OCI-LY7 (cell line): Measurements from ENCODE around the gene VMAC. TPM values are rescaled to one million over a fixed set of nuclear protein-coding genes. Genes with fewer than 3 reads are reported as not detected.

Experiments
- BruUV-seq: library from RNA; stranded (reverse); fragments of 400-500 nt; replicated peaks from 2 replicates; lab custom pipeline; 2021; lab: Mats Ljungman, UMichigan
- CTCF ChIA-PET: fragments of 300-600 bp; sonication (Branson Sonifier 250); formaldehyde crosslinking; loops from one replicate; lab custom pipeline; 2022; ENCODE audit warnings: antibody characterized with exemption; ENCODE audit not compliant: unreplicated experiment; lab: Charles Lee
- POLR2A ChIA-PET: fragments of 300-600 bp; sonication (Branson Sonifier 250); formaldehyde crosslinking; loops from one replicate; lab custom pipeline; 2022; ENCODE audit warnings: antibody characterized with exemption; lab: Charles Lee
- DNase-seq: peaks from one replicate; pipeline ENCODE4 v3.0.0-alpha.2; 2015; ENCODE audit warnings: low spot score
- H2AFZ ChIP-seq: fragments of 200-600 bp; sonication (generic), shearing (Covaris generic); 2 replicates; pipeline ENCODE4 v1.6.1; 2014; ENCODE audit warnings: mild to moderate bottlenecking, antibody characterized with exemption, low read length, moderate library complexity
- H3K27ac ChIP-seq: fragments of 200-600 bp; sonication (generic); 2 replicates; pipeline ENCODE4 v1.5.1; 2014; ENCODE audit warnings: mixed run types, low read depth, mild to moderate bottlenecking, moderate library complexity, low read length, inconsistent platforms; ENCODE audit not compliant: poor library complexity, severe bottlenecking
- H3K36me3 ChIP-seq: fragments of 200-600 bp; sonication (generic); 2 replicates; pipeline ENCODE4 v1.6.1; 2014; ENCODE audit warnings: mild to moderate bottlenecking, antibody characterized with exemption, low read length, moderate library complexity, mixed read lengths; ENCODE audit not compliant: insufficient read depth
- H3K4me1 ChIP-seq: fragments of 200-600 bp; sonication (generic); 2 replicates; pipeline ENCODE4 v1.5.1; 2014; ENCODE audit warnings: mild to moderate bottlenecking, low read length; ENCODE audit not compliant: insufficient read depth, poor library complexity, severe bottlenecking
- H3K4me2 ChIP-seq: fragments of 200-600 bp; sonication (generic); 2 replicates; pipeline ENCODE4 v1.6.1; 2014; ENCODE audit warnings: mild to moderate bottlenecking, low read length
- H3K4me3 ChIP-seq: fragments of 200-600 bp; sonication (generic); 2 replicates; pipeline ENCODE4 v1.5.1; 2014; ENCODE audit warnings: mild to moderate bottlenecking, low read depth, low read length; ENCODE audit not compliant: poor library complexity, severe bottlenecking
- H3K79me2 ChIP-seq: fragments of 200-600 bp; sonication (generic); 2 replicates; pipeline ENCODE4 v1.6.1; 2016; ENCODE audit warnings: low read depth, mild to moderate bottlenecking, low read length, moderate library complexity, mixed read lengths; ENCODE audit not compliant: insufficient read depth
- H3K9me2 ChIP-seq: fragments of 200-600 bp; sonication (generic); 2 replicates; pipeline ENCODE4 v1.6.1; 2016; ENCODE audit warnings: mild to moderate bottlenecking, low read length, mixed read lengths; ENCODE audit not compliant: insufficient read depth
- H3K9me3 ChIP-seq: fragments of 200-600 bp; sonication (generic); 2 replicates; pipeline ENCODE4 v1.6.1; 2014; ENCODE audit warnings: mild to moderate bottlenecking, mixed run types, low read length, mixed read lengths
- H4K20me1 ChIP-seq: fragments of 200-600 bp; sonication (generic); 2 replicates; pipeline ENCODE4 v1.6.1; 2014; ENCODE audit warnings: mild to moderate bottlenecking, antibody characterized with exemption, low read length, moderate library complexity, mixed read lengths; ENCODE audit not compliant: insufficient read depth
- EZH2phosphoT487 ChIP-seq: fragments of 200-600 bp; sonication (generic); IDR thresholded peaks from 2 replicates; pipeline ENCODE4 v1.6.1; 2018; ENCODE audit warnings: low read depth, borderline replicate concordance, mild to moderate bottlenecking, mixed run types, antibody characterized with exemption, low read length, moderate library complexity, mixed read lengths
- intact Hi-C: fragments of 100-400 bp; cut with micrococcal nuclease; formaldehyde crosslinking; loops from one replicate; pipeline ENCODE4 v1.10.0; 2022; ENCODE audit not compliant: unreplicated experiment
- total RNA-seq, 2 experiments: library from RNA; depleted of rRNA in 1 of 2; stranded (reverse); fragments of >200 nt in 1 of 2; shearing (Covaris generic) in 1 of 2; gene quantifications; 2 replicates each; pipeline ENCODE4 v1.2.3, GENCODE V29; 2014 to 2022
- TF ChIP-seq, protein P1 (sequence below): fragments of 200-600 bp; sonication (generic); conservative IDR thresholded peaks from 2 replicates; pipeline ENCODE4 v1.5.1; 2014; ENCODE audit warnings: mild to moderate bottlenecking, antibody characterized with exemption, low read length, moderate library complexity, mixed read lengths

VMAC gene
- total RNA-seq, 2 experiments from 2014 or later = 6.0 to 6.8 TPM

DNA sequence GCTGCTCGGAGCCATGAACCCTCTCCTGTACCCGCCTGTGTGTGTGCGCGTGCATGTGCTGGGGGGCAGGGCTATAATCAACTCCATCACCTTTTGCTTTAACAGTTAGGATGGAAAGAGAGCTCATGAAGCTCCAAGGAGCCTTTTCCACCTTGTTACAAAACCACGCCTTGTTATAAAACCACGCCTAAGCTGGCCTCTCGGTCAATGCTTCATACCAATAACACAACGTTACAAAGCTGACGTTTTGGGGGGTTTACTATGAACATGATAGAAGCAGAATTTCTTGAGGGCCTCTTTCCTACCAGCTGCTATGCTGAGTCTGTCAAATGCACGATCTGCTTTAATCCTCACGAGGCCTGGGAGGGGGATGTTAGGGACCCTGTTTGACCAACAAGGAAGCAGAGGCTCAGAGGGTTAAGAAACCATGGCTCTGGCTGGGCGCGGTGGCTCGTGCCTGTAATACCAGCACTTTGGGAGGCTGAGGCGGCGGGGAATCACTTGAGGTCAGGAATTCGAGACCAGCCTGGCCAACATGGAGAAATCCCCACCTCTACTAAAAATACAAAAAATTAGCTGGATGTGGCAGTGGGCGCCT, 21.3 kb downstream of the VMAC start:
- ChIA-PET POLR2A (no interaction called here), CTCF (no interaction called here)
- TF ChIP-seq EZH2phosphoT487 = no peak
- TF ChIP-seq, protein P1, sequence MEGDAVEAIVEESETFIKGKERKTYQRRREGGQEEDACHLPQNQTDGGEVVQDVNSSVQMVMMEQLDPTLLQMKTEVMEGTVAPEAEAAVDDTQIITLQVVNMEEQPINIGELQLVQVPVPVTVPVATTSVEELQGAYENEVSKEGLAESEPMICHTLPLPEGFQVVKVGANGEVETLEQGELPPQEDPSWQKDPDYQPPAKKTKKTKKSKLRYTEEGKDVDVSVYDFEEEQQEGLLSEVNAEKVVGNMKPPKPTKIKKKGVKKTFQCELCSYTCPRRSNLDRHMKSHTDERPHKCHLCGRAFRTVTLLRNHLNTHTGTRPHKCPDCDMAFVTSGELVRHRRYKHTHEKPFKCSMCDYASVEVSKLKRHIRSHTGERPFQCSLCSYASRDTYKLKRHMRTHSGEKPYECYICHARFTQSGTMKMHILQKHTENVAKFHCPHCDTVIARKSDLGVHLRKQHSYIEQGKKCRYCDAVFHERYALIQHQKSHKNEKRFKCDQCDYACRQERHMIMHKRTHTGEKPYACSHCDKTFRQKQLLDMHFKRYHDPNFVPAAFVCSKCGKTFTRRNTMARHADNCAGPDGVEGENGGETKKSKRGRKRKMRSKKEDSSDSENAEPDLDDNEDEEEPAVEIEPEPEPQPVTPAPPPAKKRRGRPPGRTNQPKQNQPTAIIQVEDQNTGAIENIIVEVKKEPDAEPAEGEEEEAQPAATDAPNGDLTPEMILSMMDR = no peak

DNA sequence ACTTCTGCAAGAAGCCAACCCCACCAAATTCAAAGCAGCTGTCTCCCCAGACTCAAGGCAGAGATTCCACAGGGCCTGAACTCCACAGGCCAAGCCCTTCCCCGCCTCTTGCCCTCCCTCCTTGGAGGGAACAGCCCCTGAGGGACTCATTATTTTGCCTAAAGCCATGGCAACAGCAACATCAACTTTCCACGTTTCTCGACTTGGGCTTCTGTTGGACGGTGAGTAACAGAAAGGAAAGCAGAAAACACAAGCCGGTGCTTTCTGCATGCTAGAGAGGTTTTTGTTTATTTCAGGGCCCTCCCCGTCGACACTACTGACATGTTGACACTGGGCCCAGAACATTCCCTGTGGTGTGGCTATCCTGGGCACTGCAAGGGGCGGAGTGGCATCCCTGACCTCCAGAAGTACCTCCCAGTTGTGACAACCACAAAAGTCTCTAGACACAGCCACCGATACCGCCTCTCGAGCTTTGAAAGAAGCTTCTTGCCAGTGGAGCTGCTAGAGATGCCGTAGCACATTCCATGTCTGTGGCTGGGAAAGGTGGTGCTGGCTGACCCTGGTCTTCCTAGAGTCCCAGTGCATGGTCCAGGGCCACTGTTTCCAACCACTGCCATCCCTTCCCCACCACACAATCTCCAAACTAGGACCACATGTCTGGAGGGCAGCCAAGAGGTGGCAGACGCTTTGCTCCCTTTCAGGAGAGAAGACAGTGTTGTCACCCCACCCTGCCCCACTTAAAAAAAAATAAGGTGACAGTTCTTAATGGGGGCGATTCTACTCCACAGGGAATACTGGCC, 22.2 kb downstream of the VMAC start:
- DNase-seq = no peak
- Histone ChIP-seq H4K20me1 (no peaks in the 10 kb centered on the region), H3K36me3 (peaks cover 97% of the 10 kb centered on the region), H3K27ac (peak overlapping the region; percentile 12), H3K9me3 (no peaks in the 10 kb centered on the region), H2AFZ (no peak overlapping the region), H3K4me2 (no peak overlapping the region), H3K4me3 (no peak overlapping the region), H3K9me2 (no peaks in the 10 kb centered on the region), H3K79me2 (no peaks in the 10 kb centered on the region), H3K4me1 (peaks cover 14% of the 10 kb centered on the region)
- intact Hi-C loops = no loop called here
- TF ChIP-seq EZH2phosphoT487 = no peak
- TF ChIP-seq, protein P1 = no peak
- BruUV-seq = no TSS peak
- CTCF ChIA-PET = no interaction called here
- POLR2A ChIA-PET = no interaction called here

More for the DNA sequence above, 21.3 kb downstream of the VMAC start:
- no peak for DNase-seq
- Histone ChIP-seq H3K27ac (no peak overlapping the region), H3K9me3 (no peaks in the 10 kb centered on the region), H3K36me3 (peaks cover 99% of the 10 kb centered on the region), H2AFZ (no peak overlapping the region), H3K4me1 (peaks cover 14% of the 10 kb centered on the region), H3K79me2 (no peaks in the 10 kb centered on the region), H3K4me2 (no peak overlapping the region), H4K20me1 (no peaks in the 10 kb centered on the region), H3K9me2 (no peaks in the 10 kb centered on the region), H3K4me3 (no peak overlapping the region)
- no TSS peak for BruUV-seq
- intact Hi-C loops = no loop called here

DNA sequence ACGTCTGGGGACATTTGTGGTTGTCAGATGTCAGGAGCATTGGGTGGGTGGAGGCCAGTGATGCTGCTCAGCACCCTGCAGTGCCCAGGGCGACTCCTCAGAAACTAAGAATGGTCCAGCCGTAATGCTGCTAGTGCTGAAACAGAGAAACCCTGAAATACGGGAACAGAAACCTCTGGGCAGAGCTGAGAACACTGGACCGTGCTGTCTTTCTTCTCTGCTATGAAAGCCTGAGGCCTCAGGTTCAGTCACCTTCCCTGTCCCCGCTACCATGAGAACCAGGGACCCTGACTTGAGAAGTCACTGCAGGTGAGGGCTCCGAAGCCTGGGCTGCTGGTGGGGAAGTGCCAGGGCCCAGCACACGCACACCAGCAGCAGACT, 22.8 kb downstream of the VMAC start:
- TF ChIP-seq, protein P1 = no peak

More for the DNA sequence above, 22.8 kb downstream of the VMAC start:
- POLR2A ChIA-PET = no interaction called here
- no TSS peak for BruUV-seq
- Histone ChIP-seq H3K9me2 (no peaks in the 10 kb centered on the region), H4K20me1 (no peaks in the 10 kb centered on the region), H3K79me2 (no peaks in the 10 kb centered on the region), H3K27ac (peak overlapping the region; percentile 12), H3K9me3 (no peaks in the 10 kb centered on the region), H3K4me3 (no peak overlapping the region), H3K4me1 (peaks cover 14% of the 10 kb centered on the region), H2AFZ (no peak overlapping the region), H3K4me2 (no peak overlapping the region), H3K36me3 (peaks cover 97% of the 10 kb centered on the region)
- CTCF ChIA-PET = no interaction called here
- intact Hi-C loops = no loop called here
- peak; percentile 57 for DNase-seq
